Measurements from ENCODE around the gene PIGC. TPM values are rescaled to one million over a fixed set of nuclear protein-coding genes. Genes with fewer than 3 reads are reported as not detected.

Gene PIGC
- total and polyA plus RNA-seq, 10 of the 15 experiments (the other 5 are each of a cell fraction or from before 2014, with no cell fraction given) = 11.0 to 37.3 (median 19.6) TPM

- ChIA-PET POLR2A (no interaction called here), RAD21 (ENCODE audit: unreplicated experiment) (no interaction called here), CTCF (no interaction called here), SMC1A (ENCODE audit: uncharacterized antibody, unreplicated experiment) (no interaction called here)
- Histone ChIP-seq H3K4me3 (no peak overlapping the region), H4K20me1 (ENCODE audit: control insufficient read depth, insufficient read depth) (no peaks in the 10 kb centered on the region), H3K27ac (ENCODE audit: control insufficient read depth, insufficient read depth) (no peak overlapping the region), H3K4me2 (ENCODE audit: control insufficient read depth, insufficient read depth) (no peak overlapping the region), H3K9me3 (replicated peaks; ENCODE audit: control insufficient read depth, insufficient read depth, low read length) (no peaks in the 10 kb centered on the region), H3K79me2 (ENCODE audit: control insufficient read depth, insufficient read depth, low read length) (no peaks in the 10 kb centered on the region), H3K9ac (ENCODE audit: control insufficient read depth, insufficient read depth, low read length) (no peak overlapping the region), H2AFZ (ENCODE audit: control insufficient read depth, low read depth, low read length) (no peak overlapping the region), H3K27me3 (replicated peaks in 1 of 2; ENCODE audit: control insufficient read depth in 2 of 2, insufficient read depth in 2 of 2, low read length in 1 of 2) (peaks cover 0 to 3% of the 10 kb centered on the region in 2 experiments), H3K4me1 (ENCODE audit: control insufficient read depth, insufficient read depth, low read length) (no peaks in the 10 kb centered on the region), H3K36me3 (ENCODE audit: control insufficient read depth in 2 of 2, insufficient read depth in 2 of 2, low read length in 1 of 2) (no peaks in the 10 kb centered on the region)
- no peak for ATAC-seq
- TF ChIP-seq RFX5 (IDR thresholded peaks at IDR 0.05; ENCODE audit: low read depth, low read length) = no peak
- TF ChIP-seq BCLAF1 (IDR thresholded peaks at IDR 0.05) = no peak
- no peak for TF ChIP-seq HSF1 (IDR thresholded peaks at IDR 0.05; ENCODE audit: low read depth, low read length)
- TF ChIP-seq SMC3 (IDR thresholded peaks at IDR 0.05; ENCODE audit: borderline replicate concordance, low read length) = no peak
- no peak for DNase-seq (ENCODE audit: low read depth, low spot score)
- intact Hi-C loops (cut with micrococcal nuclease; ENCODE audit: unreplicated experiment) (loop anchor here (10.0 kb wide), 1 partner anchor 129 kb away; no protein-coding TSS in a partner anchor), in situ Hi-C loops (cut with MboI) (no loop called here)
- no TSS peak for BruUV-seq (replicated peaks)
- 0% methylated on average over 1 of the region's 1 CpG for WGBS (ENCODE audit: insufficient coverage, insufficient replicate concordance, low lambda C conversion rate, missing lambda C conversion rate)
- no peak for FAIRE-seq
These were observed 11.6 kb upstream of the PIGC start for GRCh38 chr1:172455451-172455850.

Measured in GM12878 (cell line).